Suprapubic skin (tissue), 3 donors: ENCODE results near the gene OR5H6.

ENCODE experiments used
- EP300 ChIP-seq: sonication (generic); formaldehyde crosslinking; IDR thresholded peaks from one replicate; pipeline ENCODE4 v1.6.1; 2017; ENCODE audit warnings: antibody characterized with exemption
- TF ChIP-seq, protein P1 (sequence below), 2 donors: fragments of 200-600 bp in 1 of 2; fragments of 450-650 bp in 1 of 2; sonication (generic) in 1 of 2; IDR thresholded peaks; one replicate each; pipeline ENCODE4 v1.5.1; 2016 to 2019; ENCODE audit warnings: antibody characterized with exemption in 2 of 2, mild to moderate bottlenecking in 1 of 2, moderate library complexity in 1 of 2

DNA sequence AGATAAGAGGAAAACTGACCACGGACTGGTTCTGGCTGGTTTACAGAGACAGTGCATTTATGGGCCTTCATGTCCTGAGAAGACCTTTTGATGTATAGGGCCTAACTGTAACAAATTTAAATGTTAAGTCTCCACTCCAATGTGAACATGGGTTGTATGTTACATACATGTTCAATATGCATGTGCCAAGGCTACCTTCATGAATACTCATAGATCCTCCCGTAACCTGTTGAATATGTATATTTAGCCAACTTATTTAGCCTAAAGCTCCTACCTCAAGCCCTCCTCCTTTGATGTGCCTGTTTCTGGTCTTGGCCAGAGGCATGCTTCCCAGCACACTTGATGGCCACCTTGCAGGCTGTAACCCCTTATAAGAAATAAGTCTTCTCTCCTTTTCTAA is 18.2 kb downstream of the OR5H6 start, which contains the start of gene OR5H2:
- TF ChIP-seq, protein P1, sequence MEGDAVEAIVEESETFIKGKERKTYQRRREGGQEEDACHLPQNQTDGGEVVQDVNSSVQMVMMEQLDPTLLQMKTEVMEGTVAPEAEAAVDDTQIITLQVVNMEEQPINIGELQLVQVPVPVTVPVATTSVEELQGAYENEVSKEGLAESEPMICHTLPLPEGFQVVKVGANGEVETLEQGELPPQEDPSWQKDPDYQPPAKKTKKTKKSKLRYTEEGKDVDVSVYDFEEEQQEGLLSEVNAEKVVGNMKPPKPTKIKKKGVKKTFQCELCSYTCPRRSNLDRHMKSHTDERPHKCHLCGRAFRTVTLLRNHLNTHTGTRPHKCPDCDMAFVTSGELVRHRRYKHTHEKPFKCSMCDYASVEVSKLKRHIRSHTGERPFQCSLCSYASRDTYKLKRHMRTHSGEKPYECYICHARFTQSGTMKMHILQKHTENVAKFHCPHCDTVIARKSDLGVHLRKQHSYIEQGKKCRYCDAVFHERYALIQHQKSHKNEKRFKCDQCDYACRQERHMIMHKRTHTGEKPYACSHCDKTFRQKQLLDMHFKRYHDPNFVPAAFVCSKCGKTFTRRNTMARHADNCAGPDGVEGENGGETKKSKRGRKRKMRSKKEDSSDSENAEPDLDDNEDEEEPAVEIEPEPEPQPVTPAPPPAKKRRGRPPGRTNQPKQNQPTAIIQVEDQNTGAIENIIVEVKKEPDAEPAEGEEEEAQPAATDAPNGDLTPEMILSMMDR (IDR thresholded peaks at IDR 0.05) = no peak
- no peak for TF ChIP-seq EP300
